ENCODE results near the gene CYRIA.

The CYRIA gene

GRCh38 chr2:16649353-16650286 lies 16.0 kb downstream of the CYRIA start:
- DNase-seq: no peak

DNA sequence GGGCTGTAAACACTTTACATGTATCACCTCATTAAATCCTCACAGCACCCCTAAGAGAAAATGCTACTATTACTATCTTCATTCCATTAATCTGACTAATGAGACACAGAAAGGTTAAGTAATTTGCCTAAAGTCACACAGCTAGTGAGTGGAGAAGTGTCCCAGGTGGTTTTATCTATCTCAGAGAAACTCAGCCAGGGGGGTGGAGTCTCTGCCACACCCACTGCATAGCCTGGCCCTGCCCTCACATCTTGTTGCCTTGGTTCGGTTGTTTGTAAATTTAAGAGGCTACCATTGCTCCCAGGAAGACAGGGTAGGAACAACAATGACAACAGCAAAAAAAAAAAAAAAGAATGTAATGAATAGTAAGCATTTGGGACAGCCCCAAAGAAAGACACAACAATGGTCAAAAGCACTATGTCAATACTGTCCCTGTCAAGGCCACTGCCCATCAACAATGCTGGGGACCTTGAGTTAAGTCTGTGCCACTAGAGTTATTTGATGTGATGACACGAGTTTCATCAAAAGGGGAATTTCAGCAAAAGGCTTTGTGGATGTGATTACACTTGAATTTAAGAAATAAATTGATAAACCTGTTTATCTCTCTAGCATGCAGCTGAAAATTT lies 17.5 kb downstream of the CYRIA start:
- DNase-seq: no peak

GRCh38 chr2:16645775-16646559 lies 19.7 kb downstream of the CYRIA start:
- no peak for DNase-seq

GRCh38 chr2:16645088-16645487 lies 20.5 kb downstream of the CYRIA start:
- DNase-seq: no peak

- no peak for DNase-seq
Measured at GRCh38 chr2:16644221-16644925, 21.3 kb downstream of the CYRIA start.

DNA sequence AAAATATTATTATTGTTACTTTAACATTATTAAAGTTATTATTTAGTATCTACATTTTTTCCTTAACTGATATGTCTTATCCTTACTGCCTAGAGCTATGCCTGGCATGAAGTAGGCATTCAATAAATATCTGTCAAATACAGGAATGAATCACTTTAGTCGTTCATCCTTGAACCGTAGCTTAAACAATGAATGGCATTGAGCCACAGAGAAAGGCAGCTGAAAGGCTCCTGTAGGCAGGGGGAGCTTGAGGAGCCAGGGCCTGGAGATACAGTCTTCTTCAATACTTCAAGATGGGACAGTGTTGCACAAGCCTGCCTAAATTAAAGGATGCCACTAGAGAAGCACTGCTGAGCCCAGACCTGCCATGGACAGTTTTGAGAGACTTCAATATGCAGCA lies 22.5 kb downstream of the CYRIA start:
- no peak for DNase-seq

- DNase-seq: no peak
Measured at GRCh38 chr2:16642088-16642487, 23.5 kb downstream of the CYRIA start.

DNA sequence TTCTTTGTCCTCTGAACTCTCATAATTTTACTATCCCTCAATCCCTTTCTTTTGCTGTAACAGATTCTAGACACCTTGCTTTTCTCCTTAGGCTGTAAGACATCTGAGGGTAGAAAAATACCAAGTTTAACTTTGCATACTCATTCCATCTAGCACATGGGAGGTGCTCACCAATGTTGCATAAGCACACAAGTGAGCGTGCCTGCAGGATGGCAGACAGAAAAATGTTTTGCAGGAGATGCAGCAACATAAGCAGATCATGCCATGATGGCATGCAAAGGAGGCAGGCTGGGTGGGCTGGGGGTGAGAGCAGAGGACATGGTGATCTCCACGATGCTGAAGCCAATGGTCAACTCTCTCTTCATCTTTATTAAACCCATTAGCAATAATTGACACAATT lies 24.1 kb downstream of the CYRIA start:
- no peak for DNase-seq

DNA sequence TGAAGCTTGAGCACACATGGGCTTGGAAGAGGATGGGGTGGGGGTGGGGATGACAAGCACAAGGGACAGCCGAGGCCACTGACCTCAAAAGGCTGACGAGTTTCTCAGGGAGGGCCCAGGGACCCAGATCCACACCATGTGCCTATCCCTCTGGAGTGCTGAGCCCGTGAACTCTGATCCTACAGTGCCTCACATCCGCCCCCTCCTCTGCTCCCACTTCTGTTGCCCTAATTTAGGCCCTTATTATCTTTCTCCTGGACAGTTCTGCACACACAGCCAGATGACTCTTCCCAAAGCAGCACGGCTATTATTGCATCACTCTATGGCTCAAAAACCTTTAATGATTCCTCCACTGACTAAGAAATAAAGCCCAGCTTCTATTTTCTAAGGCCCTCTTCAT lies 24.8 kb downstream of the CYRIA start:
- DNase-seq: peak; percentile 21

DNA sequence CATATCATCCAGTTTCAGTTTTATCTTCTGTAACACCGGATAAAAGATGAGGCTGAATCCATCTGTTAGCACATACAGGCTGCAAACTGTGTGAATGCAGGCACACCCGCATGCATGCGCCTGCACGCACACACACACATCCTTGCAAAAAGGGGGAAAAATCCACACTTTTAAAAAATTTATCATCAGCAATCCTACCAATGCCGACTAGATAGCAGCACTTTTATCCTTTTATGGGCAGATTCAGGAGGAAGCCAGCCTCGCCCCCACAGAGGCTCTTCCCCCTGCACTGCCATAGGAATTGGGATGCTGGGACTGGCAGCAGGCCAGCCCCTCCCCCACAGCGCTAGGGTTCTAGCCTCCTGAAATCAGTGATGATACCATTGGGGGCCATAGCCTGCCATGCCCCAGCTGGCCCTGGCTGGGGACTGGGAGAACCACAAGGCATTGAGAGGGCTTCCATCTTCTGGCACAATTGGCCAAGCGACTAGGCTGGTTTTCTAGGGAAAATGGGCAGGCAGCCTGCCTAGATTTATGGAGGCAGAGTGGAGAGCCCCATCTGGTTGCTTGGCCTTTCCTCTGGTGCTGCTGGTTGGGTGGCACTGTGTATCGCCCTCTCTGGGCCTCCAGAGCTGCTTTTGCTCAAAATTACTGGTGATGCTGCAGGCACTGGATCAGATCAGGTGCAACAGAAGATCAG lies 25.5 kb downstream of the CYRIA start:
- DNase-seq: no peak

GRCh38 chr2:16639431-16639830 lies 26.2 kb downstream of the CYRIA start:
- DNase-seq: peak; percentile 68

DNA sequence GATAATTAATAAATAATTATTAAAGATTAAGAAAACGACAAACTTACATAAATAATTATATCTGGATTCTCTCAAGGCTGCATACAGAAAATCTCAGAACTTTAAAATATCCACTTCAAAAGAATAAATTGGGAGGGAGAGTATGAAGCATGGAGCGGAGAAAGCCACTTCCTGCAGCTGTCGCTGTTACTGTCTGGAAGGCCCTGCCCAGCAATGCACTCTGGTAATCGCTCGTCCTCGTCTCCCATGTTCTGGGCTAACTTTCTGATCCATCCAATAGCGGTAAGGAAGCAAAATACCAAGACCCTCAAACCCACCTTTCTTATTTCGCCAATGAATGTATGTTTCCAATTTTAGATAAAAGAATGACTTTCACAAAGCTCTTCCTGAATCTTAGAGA lies 26.7 kb downstream of the CYRIA start:
- DNase-seq: no peak

- DNase-seq: no peak
Measured at GRCh38 chr2:16637304-16637703, 28.3 kb downstream of the CYRIA start.

GRCh38 chr2:16635791-16636699 lies 29.6 kb downstream of the CYRIA start:
- DNase-seq: peak; percentile 51

- DNase-seq: no peak
Measured at GRCh38 chr2:16633621-16634430, 31.8 kb downstream of the CYRIA start.

- DNase-seq: peak; percentile 40
Measured at GRCh38 chr2:16632598-16632997, 33.0 kb downstream of the CYRIA start.

DNA sequence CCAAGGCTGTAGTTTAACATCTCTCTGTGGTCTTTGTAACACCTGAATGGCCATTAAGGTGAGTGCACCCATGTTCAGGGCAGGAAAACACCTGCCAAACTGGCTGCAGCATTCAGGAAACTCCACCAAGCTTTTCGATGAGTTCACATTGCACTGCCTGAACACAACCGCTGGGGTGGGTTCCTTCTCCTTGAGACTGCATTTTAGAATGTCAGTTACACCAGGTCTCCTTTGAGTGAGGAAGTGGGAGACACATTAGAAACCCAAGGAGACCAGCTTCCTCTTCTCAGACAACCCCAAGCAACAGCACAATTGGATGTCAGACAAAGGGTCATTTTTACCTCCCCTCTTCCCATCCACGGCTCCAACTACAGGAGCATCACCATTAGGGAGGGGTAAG lies 35.2 kb downstream of the CYRIA start:
- DNase-seq: no peak

GRCh38 chr2:16629770-16630169 lies 35.9 kb downstream of the CYRIA start:
- DNase-seq: no peak

- no peak for DNase-seq
Measured at GRCh38 chr2:16629044-16629443, 36.6 kb downstream of the CYRIA start.

- DNase-seq: no peak
Measured at GRCh38 chr2:16628314-16628713, 37.3 kb downstream of the CYRIA start.
